A673 (cell line): ENCODE results near the gene SEMA4A.

Experiments
- EZH2 ChIP-seq: fragments of 200-600 bp; sonication (generic); IDR thresholded peaks from 2 replicates; pipeline ENCODE4 v1.6.1; 2017; ENCODE audit warnings: borderline replicate concordance, low read depth, mild to moderate bottlenecking, mixed read lengths, antibody characterized with exemption, low read length; ENCODE audit not compliant: poor library complexity, severe bottlenecking
- TF ChIP-seq, protein P1 (sequence below): fragments of 300-800, 200-600 bp; sonication (generic); conservative IDR thresholded peaks from 2 replicates; pipeline ENCODE4 v1.5.1; 2017; ENCODE audit warnings: low read depth, mild to moderate bottlenecking, antibody characterized with exemption, low read length, moderate library complexity, mixed read lengths

GRCh38 chr1:156104861-156105832, 48.2 kb upstream of the SEMA4A start:
- TF ChIP-seq, protein P1, sequence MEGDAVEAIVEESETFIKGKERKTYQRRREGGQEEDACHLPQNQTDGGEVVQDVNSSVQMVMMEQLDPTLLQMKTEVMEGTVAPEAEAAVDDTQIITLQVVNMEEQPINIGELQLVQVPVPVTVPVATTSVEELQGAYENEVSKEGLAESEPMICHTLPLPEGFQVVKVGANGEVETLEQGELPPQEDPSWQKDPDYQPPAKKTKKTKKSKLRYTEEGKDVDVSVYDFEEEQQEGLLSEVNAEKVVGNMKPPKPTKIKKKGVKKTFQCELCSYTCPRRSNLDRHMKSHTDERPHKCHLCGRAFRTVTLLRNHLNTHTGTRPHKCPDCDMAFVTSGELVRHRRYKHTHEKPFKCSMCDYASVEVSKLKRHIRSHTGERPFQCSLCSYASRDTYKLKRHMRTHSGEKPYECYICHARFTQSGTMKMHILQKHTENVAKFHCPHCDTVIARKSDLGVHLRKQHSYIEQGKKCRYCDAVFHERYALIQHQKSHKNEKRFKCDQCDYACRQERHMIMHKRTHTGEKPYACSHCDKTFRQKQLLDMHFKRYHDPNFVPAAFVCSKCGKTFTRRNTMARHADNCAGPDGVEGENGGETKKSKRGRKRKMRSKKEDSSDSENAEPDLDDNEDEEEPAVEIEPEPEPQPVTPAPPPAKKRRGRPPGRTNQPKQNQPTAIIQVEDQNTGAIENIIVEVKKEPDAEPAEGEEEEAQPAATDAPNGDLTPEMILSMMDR: no peak
- TF ChIP-seq EZH2: no peak
